ENCODE results near the gene ROR2.

- TF ChIP-seq POLR2A (IDR thresholded peaks at IDR 0.05; ENCODE audit: low read length) (no peak), GATA1 (IDR thresholded peaks at IDR 0.05; ENCODE audit: low read depth, low read length) (no peak)
These were observed 41.8 kb upstream of the ROR2 start for GRCh38 chr9:91991721-91992341.
